MM.1S (cell line): ENCODE results near the gene RIPOR2.

Experiments
- DNase-seq: peaks from one replicate; pipeline ENCODE4 v3.0.0-alpha.2; 2015
- H2AFZ ChIP-seq: fragments of 300-600 bp; sonication (generic); 2 replicates; pipeline ENCODE4 v1.6.0; 2016; ENCODE audit warnings: antibody characterized with exemption, low read length
- H3F3A ChIP-seq: fragments of 300-600 bp; sonication (generic); 2 replicates; pipeline ENCODE4 v1.6.1; 2016; ENCODE audit warnings: mild to moderate bottlenecking, antibody characterized with exemption, low read length, moderate library complexity, mixed read lengths; ENCODE audit not compliant: insufficient read depth
- H3K27ac ChIP-seq: fragments of 300-600 bp; sonication (generic); 2 replicates; pipeline ENCODE4 v1.5.1; 2016; ENCODE audit warnings: mild to moderate bottlenecking, low read length
- H3K27me3 ChIP-seq: fragments of 300-600 bp; sonication (generic); replicated peaks from 2 replicates; pipeline ENCODE4 v1.6.0; 2016; ENCODE audit warnings: low read length; ENCODE audit not compliant: insufficient read depth
- H3K36me3 ChIP-seq: fragments of 300-600 bp; sonication (generic); replicated peaks from 2 replicates; pipeline ENCODE4 v1.6.1; 2016; ENCODE audit warnings: mild to moderate bottlenecking, low read length, mixed read lengths; ENCODE audit not compliant: insufficient read depth
- H3K4me1 ChIP-seq: fragments of 300-600 bp; sonication (generic); 2 replicates; pipeline ENCODE4 v1.6.1; 2016; ENCODE audit warnings: low read length, mixed read lengths
- H3K4me2 ChIP-seq: fragments of 300-600 bp; sonication (generic); 2 replicates; pipeline ENCODE4 v1.6.0; 2016; ENCODE audit warnings: low read depth, low read length
- H3K4me3 ChIP-seq: fragments of 300-600 bp; sonication (generic); 2 replicates; pipeline ENCODE4 v1.5.1; 2016; ENCODE audit warnings: low read length, mixed read lengths
- H3K79me2 ChIP-seq: fragments of 300-600 bp; sonication (generic); 2 replicates; pipeline ENCODE4 v1.6.1; 2016; ENCODE audit warnings: mixed run types, low read length, mixed read lengths
- H3K9ac ChIP-seq: fragments of 300-600 bp; sonication (generic); 2 replicates; pipeline ENCODE4 v1.6.1; 2016; ENCODE audit warnings: low read length, mixed read lengths
- H3K9me2 ChIP-seq: fragments of 300-600 bp; sonication (generic); replicated peaks from 2 replicates; pipeline ENCODE4 v1.6.1; 2016; ENCODE audit warnings: mild to moderate bottlenecking, low read length, mixed read lengths; ENCODE audit not compliant: insufficient read depth
- H3K9me3 ChIP-seq: fragments of 300-600 bp; sonication (generic); replicated peaks from 2 replicates; pipeline ENCODE4 v1.6.1; 2016; ENCODE audit warnings: mild to moderate bottlenecking, low read length, mixed read lengths; ENCODE audit not compliant: insufficient read depth
- H4K20me1 ChIP-seq: fragments of 300-600 bp; sonication (generic); 2 replicates; pipeline ENCODE4 v1.6.1; 2016; ENCODE audit warnings: mild to moderate bottlenecking, low read length, moderate library complexity, mixed read lengths; ENCODE audit not compliant: insufficient read depth
- CTCF ChIP-seq: fragments of 300-600 bp; sonication (generic); IDR thresholded peaks from 2 replicates; pipeline ENCODE4 v1.5.1; 2016; ENCODE audit warnings: antibody characterized with exemption, low read length, mixed read lengths
- EZH2 ChIP-seq: fragments of 300-600 bp; sonication (generic); optimal IDR thresholded peaks from 2 replicates; pipeline ENCODE3; 2017; ENCODE audit warnings: low read depth, mild to moderate bottlenecking, antibody characterized with exemption, low read length, mixed read lengths
- EZH2phosphoT487 ChIP-seq: fragments of 300-600 bp; sonication (generic); IDR thresholded peaks from 2 replicates; pipeline ENCODE4 v1.6.1; 2018; ENCODE audit warnings: antibody characterized with exemption, low read length

RIPOR2 gene

GRCh38 chr6:24945054-24945453, 9.3 kb upstream of the RIPOR2 start:
- no peak overlapping the region for H3K4me2 ChIP-seq
- H3K36me3 ChIP-seq: no peaks in the 10 kb centered on the region
- no peak overlapping the region for H2AFZ ChIP-seq
- no peak overlapping the region for H3K27ac ChIP-seq
- H4K20me1 ChIP-seq: no peaks in the 10 kb centered on the region
- no peak overlapping the region for H3K9ac ChIP-seq
- H3K4me1 ChIP-seq: peaks cover 18% of the 10 kb centered on the region
- H3K4me3 ChIP-seq: no peak overlapping the region
- peaks cover 6% of the 10 kb centered on the region; the same call in 1 of the 2 replicates for H3K27me3 ChIP-seq
- no peak for DNase-seq
- no peak for TF ChIP-seq EZH2
- TF ChIP-seq EZH2phosphoT487: no peak
- no peak for TF ChIP-seq CTCF
- H3K9me3 ChIP-seq: no peaks in the 10 kb centered on the region
- H3K9me2 ChIP-seq: no peaks in the 10 kb centered on the region
- H3K79me2 ChIP-seq: no peaks in the 10 kb centered on the region
- H3F3A ChIP-seq: no peaks in the 10 kb centered on the region

- Histone ChIP-seq H4K20me1 (no peaks in the 10 kb centered on the region), H3K4me2 (no peak overlapping the region)
Measured at GRCh38 chr6:24943774-24944173, 8.0 kb upstream of the RIPOR2 start.

GRCh38 chr6:24940311-24940917, 4.7 kb upstream of the RIPOR2 start:
- no peaks in the 10 kb centered on the region for H3K9me2 ChIP-seq
- no peak overlapping the region for H3K27ac ChIP-seq
- H3K4me1 ChIP-seq: peaks cover 17% of the 10 kb centered on the region
- no peaks in the 10 kb centered on the region for H4K20me1 ChIP-seq
- no peaks in the 10 kb centered on the region for H3K9me3 ChIP-seq
- 0 out of 2 replicates have a peak, but pooled peaks cover 3% of the 10 kb centered on the region for H3F3A ChIP-seq
- DNase-seq: no peak
- H2AFZ ChIP-seq: no peak overlapping the region
- no peaks in the 10 kb centered on the region for H3K36me3 ChIP-seq
- TF ChIP-seq EZH2phosphoT487: no peak
- no peaks in the 10 kb centered on the region for H3K79me2 ChIP-seq
- peak overlapping the region; percentile 13; the same call in 1 of the 2 replicates for H3K4me2 ChIP-seq
- peaks cover 30% of the 10 kb centered on the region for H3K27me3 ChIP-seq
- no peak overlapping the region for H3K9ac ChIP-seq
- H3K4me3 ChIP-seq: no peak overlapping the region

More at GRCh38 chr6:24943774-24944173, 8.0 kb upstream of the RIPOR2 start:
- Histone ChIP-seq H3K9me2 (no peaks in the 10 kb centered on the region), H3F3A (no peaks in the 10 kb centered on the region), H3K36me3 (no peaks in the 10 kb centered on the region), H3K27me3 (peaks cover 12% of the 10 kb centered on the region), H3K4me3 (no peak overlapping the region), H3K27ac (no peak overlapping the region), H3K9me3 (no peaks in the 10 kb centered on the region), H3K4me1 (peaks cover 10% of the 10 kb centered on the region), H2AFZ (no peak overlapping the region), H3K79me2 (no peaks in the 10 kb centered on the region), H3K9ac (no peak overlapping the region)
- TF ChIP-seq CTCF: no peak
- no peak for TF ChIP-seq EZH2
- TF ChIP-seq EZH2phosphoT487: no peak
- no peak for DNase-seq

GRCh38 chr6:24936641-24937317, 1.0 kb upstream of the RIPOR2 start:
- H3K4me3 ChIP-seq: no peak overlapping the region
- H3K79me2 ChIP-seq: no peaks in the 10 kb centered on the region
- peaks cover 17% of the 10 kb centered on the region for H3K4me1 ChIP-seq
- H3K36me3 ChIP-seq: no peaks in the 10 kb centered on the region
- H3K9me3 ChIP-seq: no peaks in the 10 kb centered on the region
- H3K9me2 ChIP-seq: no peaks in the 10 kb centered on the region
- no peak overlapping the region for H2AFZ ChIP-seq
- DNase-seq: peak; percentile 22
- H3K9ac ChIP-seq: no peak overlapping the region
- H3F3A ChIP-seq: 0 out of 2 replicates have a peak, but pooled peaks cover 3% of the 10 kb centered on the region
- H3K4me2 ChIP-seq: no peak overlapping the region
- H3K27me3 ChIP-seq: peaks cover 62% of the 10 kb centered on the region
- TF ChIP-seq CTCF: no peak
- no peak for TF ChIP-seq EZH2phosphoT487
- no peak for TF ChIP-seq EZH2
- H3K27ac ChIP-seq: no peak overlapping the region
- H4K20me1 ChIP-seq: no peaks in the 10 kb centered on the region
